ENCODE results near the gene BRD9. TPM values are rescaled to one million over a fixed set of nuclear protein-coding genes. Genes with fewer than 3 reads are reported as not detected.

BRD9 gene
- total and polyA plus RNA-seq, 9 of the 15 experiments (the other 6 are each of a cell fraction or from before 2014, with no cell fraction given): 2.4 to 68.7 (median 44.9) TPM

DNA sequence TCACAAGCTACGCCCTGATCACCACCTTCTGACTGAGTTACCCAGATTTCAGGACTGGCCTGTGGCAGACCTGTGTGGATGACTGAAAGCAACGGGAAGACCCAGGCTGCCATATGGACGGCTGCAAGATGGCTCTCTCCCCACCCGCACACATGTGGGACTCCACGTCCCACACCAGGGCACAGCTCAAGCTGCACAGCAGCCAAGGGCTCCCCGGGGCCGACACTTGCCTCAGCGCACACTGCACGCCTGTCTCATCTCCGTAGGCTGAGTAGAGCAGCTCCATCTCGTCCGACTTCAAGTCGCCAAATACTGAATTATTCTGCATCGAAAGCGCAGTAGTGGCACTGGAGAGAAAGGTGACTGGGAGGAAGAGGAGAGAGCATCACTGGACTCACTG lies 14.5 kb downstream of the BRD9 start:
- Histone ChIP-seq H3K27ac (ENCODE audit: extremely low read depth, low read depth, low read length) (no peak overlapping the region), H3K4me2 (ENCODE audit: insufficient read depth, low read length) (no peak overlapping the region), H2AFZ (ENCODE audit: low read depth, low read length) (no peak overlapping the region), H3K27me3 (ENCODE audit: control insufficient read depth in 2 of 2, insufficient read depth in 2 of 2, low read length in 2 of 2) (no peaks in the 10 kb centered on the region), H3K4me3 (no peak overlapping the region), H4K20me1 (replicated peaks; ENCODE audit: control insufficient read depth, insufficient read depth, low read length) (peaks cover 24% of the 10 kb centered on the region), H3K9me1 (ENCODE audit: control insufficient read depth, insufficient read depth, low read length) (no peaks in the 10 kb centered on the region), H3K4me1 (replicated peaks in 1 of 2; ENCODE audit: control insufficient read depth in 2 of 2, insufficient read depth in 2 of 2, low read length in 2 of 2) (peaks cover 0 to 12% of the 10 kb centered on the region in 2 experiments; a peak in 2 of 5 replicates), H3K79me2 (ENCODE audit: control insufficient read depth, insufficient read depth, low read length) (peaks cover 22% of the 10 kb centered on the region), H3K9ac (ENCODE audit: insufficient read depth in 1 of 2, low read depth in 2 of 2, low read length in 2 of 2) (no peak overlapping the region), H3K9me3 (replicated peaks; ENCODE audit: control insufficient read depth, insufficient read depth, low read depth, low read length) (no peaks in the 10 kb centered on the region), H3K36me3 (ENCODE audit: control insufficient read depth, insufficient read depth, low read length) (peaks cover 76% of the 10 kb centered on the region)
- intact Hi-C loops (cut with micrococcal nuclease) (no loop called here), in situ Hi-C loops (cut with MboI) (no loop called here)
- TF ChIP-seq, protein P1, sequence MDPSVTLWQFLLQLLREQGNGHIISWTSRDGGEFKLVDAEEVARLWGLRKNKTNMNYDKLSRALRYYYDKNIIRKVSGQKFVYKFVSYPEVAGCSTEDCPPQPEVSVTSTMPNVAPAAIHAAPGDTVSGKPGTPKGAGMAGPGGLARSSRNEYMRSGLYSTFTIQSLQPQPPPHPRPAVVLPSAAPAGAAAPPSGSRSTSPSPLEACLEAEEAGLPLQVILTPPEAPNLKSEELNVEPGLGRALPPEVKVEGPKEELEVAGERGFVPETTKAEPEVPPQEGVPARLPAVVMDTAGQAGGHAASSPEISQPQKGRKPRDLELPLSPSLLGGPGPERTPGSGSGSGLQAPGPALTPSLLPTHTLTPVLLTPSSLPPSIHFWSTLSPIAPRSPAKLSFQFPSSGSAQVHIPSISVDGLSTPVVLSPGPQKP (CRISPR knock-in tag; IDR thresholded peaks at IDR 0.05): no peak
- no peak for TF ChIP-seq ILF3 (IDR thresholded peaks at IDR 0.05; ENCODE audit: borderline replicate concordance)
- no peak for TF ChIP-seq ZNF175 (CRISPR knock-in tag; IDR thresholded peaks at IDR 0.05; ENCODE audit: low read depth)
- peak; percentile 48 for TF ChIP-seq POLR2G (IDR thresholded peaks at IDR 0.05; ENCODE audit: low read depth, low read length)
- no peak for TF ChIP-seq BRCA1 (IDR thresholded peaks at IDR 0.05)
- no peak for TF ChIP-seq BRCA1 (CRISPR knock-in tag; IDR thresholded peaks at IDR 0.05)
- no TSS peak for BruUV-seq (replicated peaks)
- no peak for DNase-seq (ENCODE audit: extremely low read depth in 1 of 4, low spot score in 3 of 4)
- no peak for FAIRE-seq
- CTCF ChIA-PET (ENCODE audit: low intra/inter-chr PET ratio): no interaction called here
- WGBS (ENCODE audit: insufficient coverage, low coverage, missing lambda C conversion rate): 96% methylated on average over 14 of the region's 15 CpGs
- POLR2A ChIA-PET: interaction anchor here (0.7 kb wide), 1 partner anchor 15 kb away, joined by 3 read pairs; the partner anchor contains the start of genes BRD9 and TRIP13
- no peak for ATAC-seq

All from K562 (cell line).